GM19463 (cell line): Measurements from ENCODE around the gene SCRN1.

ENCODE experiments used
- ATAC-seq: cut with Tn5 transposase; IDR thresholded peaks from one replicate; pipeline ENCODE4 v1.9.1; 2021; ENCODE audit warnings: mild to moderate bottlenecking, moderate library complexity; ENCODE audit not compliant: unreplicated experiment

Gene SCRN1

DNA sequence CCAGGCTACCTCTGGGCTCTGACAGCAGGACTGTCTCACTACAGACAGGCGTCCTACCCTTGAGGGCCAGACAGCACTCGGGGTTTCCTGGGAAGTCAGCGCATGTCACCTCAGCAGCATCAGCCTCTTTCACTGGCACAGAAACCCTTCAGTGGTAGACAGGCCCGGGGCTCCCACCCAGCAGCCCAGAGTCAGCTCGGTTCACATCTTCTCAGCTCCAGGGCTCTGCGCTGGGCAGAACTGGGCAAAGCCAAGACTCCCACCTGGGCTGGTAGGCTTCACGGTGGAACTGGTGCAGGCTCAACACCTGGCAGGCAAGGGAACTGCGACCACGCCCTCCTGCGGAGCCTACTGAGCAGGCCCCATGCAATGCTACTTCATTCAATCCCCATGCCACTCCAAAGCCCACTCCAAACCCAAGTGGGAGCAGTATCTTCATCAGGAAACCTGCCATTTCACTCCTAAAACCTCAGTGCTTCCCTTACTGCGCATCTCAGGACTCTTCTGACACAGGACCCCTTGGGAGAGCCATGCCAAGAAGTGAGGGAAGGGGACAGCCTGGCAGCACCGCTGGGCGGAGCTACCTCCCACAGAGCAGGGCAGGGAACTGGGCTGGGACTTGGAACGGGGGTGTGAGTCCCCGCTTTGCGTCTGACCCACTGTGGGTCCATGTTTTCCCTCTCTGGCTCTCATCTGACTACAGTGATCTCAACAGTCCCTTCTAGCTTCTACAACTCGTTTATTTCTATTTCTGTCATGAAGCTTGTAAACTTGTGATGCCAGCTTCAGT is 60.4 kb downstream of the SCRN1 start:
- ATAC-seq = no peak

DNA sequence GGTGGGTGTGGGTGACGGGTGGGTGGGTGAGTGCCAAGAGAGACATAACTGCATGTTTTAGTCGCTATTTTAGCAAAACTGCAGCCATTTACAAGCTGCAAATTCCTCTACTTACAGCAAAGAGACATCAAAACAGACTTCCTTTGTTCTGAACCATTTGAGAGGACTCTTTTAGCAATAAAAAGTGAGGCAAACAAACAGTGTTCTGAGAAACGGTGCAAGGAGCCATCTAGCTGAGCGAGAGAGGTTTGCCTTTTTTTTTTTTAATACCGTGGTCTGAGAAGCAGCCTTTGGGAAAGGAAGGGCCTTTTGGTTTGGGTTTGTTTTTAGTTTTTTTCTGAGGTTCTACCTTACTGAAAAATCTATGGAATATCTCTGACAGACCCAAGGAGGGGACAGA is 62.9 kb downstream of the SCRN1 start:
- ATAC-seq = no peak

DNA sequence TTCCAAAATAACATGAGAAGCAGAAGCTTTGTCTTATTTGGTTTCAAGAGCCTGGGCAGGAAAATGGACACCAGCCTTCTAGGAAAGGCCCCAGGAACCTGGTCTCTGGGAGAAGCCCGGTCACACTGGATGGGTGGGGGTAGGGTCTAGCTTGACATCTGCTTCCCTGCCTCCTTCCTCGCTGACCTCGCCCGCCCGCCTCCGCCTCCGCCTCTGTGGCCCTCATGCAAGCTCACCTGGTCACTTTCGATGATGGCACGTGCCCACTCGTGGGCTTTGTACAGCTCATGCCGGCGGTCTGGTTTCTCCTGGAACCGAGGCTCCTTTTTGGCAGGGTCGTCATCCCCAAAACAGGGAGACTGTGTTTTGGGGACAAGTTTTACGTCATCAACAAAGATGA is 63.4 kb downstream of the SCRN1 start:
- ATAC-seq = no peak

DNA sequence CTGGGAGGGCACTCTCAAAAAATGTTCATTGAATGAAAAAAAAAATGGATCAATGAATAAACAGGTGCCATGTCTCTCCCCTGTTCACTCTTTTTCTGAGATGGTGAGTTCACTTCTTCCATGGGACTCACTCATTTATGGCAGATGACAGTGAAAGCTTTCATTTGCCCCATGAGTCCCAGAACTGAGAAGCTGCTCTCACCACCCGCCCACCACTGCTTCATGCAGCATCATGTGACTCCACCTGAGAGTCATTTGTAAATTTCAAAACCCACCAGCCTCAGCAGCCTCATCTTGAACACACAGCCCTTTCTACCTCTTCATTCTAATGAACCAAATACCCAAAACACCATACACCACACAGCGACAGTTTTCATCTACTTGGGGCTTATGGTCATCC is 64.9 kb downstream of the SCRN1 start:
- no peak for ATAC-seq

DNA sequence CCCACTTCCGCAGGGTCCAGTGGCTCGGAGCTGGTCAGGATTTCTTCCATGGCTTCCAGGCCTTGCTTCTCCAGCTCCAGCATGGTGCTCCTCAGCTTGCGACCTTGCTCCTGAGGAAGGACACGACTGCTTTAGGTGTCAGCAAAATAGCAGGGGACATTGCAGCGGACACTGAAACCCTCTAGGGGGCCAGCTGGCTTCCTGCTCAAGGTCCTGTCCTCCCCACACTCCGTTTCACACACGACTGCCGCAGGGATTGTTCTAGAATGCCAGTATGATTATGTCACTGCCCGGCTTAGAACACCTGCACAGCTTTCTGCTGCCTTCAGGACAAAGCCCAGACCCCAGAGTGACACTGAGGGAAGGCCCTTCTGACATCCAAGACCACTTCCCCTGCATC is 65.6 kb downstream of the SCRN1 start:
- ATAC-seq = no peak

DNA sequence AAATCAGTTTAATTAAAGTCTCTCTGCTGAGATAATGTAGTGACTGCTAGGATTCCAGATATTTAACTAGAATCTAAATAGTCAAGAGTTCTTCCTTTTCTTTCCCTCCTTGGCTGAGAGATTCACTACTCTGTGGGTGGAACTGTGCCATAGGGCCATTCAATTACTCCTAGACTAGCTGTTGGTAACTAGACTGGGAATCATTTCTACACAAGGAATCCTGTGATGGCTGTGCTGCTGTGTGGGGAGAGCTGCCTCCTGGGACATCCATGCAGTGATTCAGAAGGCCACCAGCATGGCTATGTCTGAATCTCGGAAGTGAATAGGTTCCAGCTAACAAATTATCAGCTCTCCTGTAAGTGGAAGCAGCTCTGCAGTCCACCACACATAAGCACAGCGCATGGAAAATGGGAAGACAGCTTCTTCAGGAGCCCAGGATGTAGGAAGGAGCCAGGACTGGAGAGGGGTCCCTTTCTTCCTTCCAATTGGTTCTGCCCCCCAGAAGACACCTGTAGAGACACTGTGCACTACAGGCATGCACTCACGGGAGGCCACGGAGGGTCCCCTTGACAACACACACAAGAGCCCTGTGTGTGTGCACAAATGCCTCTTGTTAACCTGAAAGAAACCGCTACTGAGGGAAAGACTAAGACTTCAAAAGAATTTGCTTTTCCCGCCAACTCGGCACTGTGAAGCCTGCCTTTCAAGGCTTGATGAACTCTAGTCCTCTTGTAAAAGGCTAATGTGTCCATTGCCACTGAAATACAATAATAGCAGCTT is 66.5 kb downstream of the SCRN1 start:
- no peak for ATAC-seq

DNA sequence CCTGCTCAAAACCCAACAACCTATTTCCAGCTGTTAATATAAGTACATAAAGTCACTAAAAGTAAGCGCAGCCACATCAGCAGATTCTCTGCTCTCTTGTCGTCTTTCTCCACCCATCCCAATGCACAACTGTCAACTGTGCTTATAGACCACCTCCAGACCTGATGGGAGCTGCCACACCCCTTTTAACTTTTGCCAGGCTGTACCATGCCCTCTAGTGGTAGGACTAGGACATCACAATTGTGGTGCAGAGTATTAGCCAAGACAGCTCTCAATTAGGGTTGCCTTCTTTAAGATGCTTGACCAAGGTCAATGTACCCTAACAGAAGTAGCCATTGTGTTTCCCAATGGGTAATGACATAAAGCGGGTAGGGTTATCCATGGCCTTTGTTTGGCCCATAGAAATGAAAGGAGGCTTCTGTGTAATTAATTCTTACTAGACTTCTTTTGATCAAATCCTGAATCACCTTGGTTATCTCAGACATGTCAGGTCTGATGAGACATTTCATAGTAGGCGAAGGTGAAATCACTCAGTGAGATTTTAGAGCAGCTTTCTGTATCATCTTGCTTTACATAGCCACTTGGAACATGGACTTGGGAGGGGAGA is 68.1 kb downstream of the SCRN1 start:
- ATAC-seq = peak; percentile 82

DNA sequence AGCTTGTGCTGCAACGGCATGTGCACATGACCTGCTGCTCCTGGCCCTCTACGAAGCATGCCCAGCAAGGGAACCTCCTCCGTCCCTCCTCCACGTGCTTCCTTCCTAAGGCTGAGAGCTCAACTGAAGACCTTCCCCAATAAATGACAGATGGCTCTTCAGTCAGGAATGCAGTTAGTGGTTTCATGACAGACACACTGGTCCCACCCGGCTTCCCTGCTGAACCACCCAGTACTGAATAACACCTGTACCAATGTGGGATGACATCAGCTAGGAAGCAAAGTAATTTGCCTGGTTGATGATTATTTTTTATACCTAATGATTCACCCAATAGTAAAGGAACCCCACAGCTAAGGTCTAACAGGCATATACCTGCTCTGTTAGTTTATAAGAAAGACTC is 69.1 kb downstream of the SCRN1 start:
- ATAC-seq = no peak

DNA sequence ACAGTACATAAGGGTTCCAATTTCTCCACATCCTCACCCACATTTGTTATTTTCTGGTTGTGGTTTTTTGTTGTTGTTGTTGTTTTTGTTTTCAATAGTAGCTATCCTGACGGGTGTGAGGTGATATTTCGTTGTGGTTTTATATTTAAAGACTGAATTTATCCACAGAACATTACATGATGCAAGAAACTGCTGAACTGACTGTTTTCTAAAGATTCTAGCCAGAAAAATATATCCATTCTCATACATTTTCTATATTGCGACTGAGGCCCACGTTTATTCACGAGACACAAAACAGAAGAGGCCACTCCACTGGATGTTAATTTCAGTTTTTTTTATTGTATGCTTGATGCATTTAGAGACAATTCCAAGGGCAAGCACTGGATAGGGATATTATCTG is 69.8 kb downstream of the SCRN1 start:
- no peak for ATAC-seq

DNA sequence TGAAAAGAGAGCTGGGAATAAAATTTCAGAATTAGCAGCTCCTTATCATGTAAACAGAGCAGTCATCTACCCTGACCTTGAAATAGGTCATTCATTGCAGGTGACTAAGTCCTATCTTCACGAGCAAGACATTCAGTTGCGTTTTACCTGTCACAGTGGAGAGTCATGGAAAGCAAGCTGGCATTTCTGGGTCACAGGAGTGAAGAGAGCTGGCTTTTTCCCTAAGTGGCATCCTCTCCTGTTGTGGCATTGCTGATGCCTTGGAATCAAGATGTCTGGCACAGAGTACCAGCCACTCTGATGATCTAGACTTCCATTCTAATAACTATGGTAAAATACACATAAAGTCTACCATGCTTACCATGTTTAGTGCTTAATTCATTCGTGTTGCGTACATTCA is 70.8 kb downstream of the SCRN1 start:
- no peak for ATAC-seq

DNA sequence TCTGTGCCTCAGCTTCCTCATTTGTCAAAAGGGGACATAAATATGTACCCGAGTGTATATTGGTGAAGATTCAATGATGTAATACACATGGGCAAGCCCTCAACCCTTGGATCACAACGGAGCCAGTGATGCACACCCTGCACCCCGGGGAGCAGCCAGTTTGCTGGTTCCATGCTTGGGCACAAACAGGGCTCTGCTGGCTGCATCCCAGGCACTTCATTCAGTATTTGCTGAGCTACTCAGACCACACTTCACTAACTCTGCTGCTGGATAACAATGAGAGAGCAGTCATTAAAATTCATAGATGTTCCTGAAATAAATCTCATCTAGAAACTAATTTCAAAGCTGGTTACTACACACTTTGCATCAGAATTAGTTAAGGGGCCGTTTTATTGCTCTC is 72.0 kb downstream of the SCRN1 start:
- no peak for ATAC-seq

DNA sequence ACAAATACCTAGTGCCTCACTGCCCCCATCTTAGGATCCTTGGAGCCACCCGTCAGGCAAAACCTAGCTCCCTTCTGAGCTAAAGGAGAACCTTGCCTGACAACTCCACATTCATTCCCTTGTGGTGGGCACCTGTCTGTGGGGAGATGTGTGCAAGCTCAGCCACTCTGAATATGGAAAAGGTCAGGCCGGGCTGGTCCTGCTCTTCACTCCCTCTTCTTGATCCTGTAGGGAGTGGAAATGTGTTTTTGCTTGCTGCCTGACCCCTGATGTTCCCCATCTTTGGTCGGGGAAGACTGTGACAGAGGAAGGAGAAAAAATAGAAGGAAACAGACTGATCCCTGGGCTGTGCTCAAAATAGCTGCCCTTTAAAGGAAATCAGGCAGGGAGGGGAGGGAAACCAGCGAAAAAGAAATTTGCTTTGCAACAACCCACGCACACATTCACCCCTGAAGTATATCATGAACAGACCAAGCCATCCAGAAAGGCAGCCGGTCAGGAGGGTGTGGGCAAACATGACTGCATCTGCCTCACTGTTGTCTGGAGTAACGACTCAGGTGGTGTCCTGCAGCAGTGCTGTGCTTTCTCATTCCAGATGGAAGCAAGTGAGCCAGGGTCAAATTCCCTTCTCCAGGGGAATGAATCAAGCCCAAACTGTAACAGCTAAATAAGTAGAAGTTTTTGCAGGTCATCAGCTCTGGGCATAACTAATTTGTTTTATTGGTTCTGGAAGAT is 74.0 kb downstream of the SCRN1 start:
- no peak for ATAC-seq

DNA sequence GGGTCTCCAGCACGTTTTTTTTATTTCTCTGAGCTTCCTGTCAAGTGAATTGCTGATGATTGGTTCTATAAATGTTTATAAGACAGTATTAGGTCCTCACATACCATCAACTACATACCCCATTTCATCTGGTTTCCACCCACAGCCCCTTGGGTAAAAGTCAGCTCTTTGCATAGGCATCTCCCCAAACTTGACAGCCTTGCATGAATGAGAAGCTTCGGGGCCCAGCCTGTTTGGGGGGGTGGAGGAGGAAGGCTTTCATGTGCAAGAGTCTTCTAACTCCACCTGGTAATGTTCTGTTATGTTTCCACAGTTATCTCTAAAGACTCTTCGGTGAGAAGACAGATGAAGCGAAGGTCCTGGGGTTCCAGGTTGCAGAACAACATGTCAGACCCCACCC is 75.4 kb downstream of the SCRN1 start:
- ATAC-seq = no peak

DNA sequence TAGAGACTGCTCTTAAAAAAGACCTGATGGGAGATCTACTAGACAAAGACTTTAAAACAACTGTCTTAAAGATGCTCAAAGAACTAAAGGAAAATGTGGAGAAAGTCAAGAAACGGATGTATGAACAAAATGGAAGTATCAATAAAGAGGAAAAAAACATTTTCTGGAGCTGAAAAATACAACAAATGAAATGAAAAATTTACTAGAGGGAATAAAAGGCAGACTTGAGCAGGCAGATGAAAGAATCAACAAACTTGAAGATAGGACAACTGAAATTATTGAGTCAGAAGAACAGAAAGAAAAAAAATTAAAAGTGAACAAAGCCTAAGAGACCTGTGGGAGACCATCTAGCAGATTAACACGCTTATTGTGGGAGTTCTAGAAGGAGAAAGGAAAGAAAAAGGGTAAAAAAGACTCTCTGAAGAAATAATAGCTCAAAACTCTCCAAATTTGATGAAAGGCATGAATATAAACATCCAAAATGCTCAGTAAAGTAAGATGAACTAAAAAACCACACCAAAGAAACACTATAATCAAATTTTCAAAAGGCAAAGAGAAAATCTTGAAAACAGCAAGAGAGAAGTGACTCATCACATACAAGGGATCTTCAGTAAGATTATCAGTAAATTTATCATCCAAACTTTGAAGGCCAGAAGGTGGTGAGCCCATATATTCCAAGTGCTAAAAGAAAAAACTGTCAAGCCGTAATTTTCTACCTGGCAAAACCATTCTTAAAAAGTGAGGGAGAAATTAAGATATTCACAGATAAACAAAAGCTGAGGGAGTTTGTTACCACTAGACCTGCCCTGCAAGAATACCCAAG is 83.2 kb downstream of the SCRN1 start:
- no peak for ATAC-seq

DNA sequence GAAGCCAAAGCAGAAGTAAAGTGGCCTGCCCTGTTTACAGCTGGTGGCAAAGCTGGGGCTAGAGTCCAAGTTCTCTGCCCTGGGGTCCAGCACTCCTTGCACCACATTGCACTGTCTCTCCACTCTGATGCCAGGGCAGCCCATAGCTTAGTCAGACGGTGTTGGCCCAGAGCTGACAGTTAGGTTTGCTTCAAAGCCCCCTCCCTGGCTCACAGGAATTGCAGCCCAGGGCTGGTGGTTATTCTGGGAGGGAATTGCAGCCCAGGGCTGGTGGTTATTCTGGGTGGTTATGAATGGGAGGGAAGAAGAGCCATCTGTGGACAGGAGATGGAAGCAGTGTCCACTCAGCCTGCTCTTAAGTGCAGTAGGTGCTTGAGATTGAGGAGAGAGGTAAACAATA is 88.9 kb downstream of the SCRN1 start:
- no peak for ATAC-seq

DNA sequence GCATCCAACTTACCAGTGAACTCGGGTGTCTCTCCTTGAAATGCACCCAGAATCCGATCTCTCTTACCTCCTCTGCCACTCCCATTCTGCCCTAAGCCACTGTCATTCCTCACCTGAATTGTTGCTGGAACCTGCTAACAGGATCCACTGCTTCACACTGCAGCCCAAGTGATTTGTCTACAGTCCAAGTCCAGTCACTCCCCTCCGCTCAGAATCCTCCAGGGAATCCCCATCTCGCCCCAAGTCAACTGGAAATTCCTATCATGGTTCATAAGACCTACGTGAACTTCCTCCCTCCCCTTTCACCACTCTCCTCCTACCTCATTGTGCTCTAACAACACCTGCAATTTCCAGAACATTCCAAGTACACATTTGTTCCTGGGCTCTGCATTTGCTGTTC is 91.3 kb downstream of the SCRN1 start:
- no peak for ATAC-seq

DNA sequence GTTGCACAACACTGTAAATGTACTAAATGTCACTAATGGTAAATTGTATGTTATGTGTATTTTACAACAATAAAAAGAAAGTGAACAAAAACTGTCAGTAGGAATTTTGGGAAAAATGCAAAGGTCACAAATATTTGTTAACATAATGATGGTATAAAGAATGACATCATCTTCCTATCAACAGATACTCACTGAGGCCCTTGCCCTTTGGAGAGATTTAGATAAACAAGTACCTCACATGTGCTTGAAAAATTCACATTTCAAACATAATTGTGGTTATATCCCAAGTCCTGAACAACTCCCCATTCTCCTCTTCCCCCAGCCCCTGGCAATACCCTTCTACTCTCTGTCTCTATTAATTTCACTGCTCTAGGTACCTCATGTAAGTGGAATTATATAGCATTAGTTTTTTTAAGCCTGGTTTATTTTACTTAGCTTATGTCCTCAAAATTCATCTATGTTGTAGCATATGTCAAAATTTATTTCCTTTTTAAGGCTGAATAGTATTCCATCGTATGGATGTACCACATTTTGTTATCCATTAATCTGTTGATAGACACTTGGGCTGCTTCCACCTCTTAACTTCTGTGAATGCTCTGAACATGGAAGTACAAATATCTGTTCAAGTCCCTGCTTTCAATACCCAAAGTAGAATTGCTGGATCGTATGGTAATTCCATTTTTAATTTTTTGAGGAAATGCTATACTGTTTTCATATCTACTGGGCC is 92.8 kb downstream of the SCRN1 start:
- no peak for ATAC-seq

DNA sequence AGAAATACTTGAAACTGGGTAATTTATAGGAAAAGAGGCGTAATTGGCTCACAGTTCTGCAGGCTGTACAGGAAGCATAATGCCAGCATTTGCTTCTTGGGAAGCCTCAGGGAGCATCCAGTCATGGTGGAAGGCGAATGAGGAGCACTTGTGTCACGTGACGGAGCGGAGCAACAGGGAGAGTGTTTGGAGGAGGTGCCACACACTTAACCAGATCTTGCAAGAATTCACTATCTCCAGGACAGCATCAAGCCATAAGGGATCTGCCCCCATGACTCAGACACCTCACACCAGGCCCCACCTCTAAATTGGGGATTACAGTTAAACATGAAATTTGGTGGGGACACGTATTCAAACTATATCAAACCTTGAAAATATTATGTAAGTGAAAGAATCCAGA is 94.0 kb downstream of the SCRN1 start:
- ATAC-seq = no peak

DNA sequence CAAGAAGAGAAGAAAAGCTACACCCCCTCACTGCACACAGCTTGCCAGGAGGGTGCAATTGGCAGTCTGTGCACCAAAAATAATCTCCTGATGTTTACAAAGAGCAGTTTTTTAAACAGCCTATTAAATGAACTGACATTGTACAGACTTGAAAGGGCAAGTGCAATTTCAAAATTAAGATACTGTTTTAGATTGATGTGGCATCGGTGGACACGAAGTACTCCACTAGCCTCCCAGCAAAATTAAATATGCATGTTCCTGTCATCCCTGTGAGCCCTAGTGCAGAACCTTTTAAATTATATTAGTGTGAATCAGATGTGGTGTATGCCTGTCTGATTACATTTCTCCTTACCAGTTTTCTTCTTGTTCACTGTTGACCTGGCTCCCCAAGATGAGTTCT is 95.3 kb downstream of the SCRN1 start:
- ATAC-seq = no peak
